Measurements from ENCODE around the gene TCF7L1.

Gene TCF7L1

DNA sequence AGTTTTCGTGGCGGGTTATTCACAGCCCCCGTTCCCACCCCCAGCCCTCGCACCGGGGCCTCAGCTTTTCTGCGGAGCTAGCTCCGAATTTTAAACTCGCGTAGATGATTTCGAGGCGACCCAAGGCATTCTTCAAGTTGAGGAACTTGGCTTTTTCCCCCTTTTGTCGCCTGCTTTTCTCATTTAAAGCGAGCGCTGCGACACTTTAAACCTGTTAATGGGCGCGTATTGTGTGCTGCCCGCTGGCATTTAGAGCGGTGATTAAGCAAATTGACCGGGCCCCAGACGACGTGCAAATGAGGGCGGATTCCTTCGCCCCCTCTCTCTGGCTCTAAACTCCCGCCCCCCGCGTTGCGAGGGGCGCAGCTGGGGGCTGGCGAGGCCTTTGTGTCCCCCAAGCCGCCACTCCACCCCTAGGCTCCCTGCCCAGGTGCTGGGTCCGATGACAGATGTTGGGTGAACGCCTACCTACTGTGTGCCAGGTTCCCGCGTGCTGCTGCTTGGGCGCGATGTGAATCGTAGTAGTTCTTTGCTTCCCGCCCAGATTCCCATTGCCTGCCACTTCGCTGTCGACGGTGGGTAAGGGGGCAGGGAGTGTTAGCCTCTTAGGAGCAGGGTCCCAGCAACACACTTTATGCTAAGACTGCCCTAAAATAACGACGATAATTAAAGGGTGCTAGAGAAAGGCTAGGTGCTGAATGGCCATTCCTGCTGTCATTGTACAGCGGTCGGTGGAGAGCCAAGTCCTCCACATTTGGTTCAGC, 1.9 kb downstream of the TCF7L1 start:
- no peak overlapping the region for H3K9ac ChIP-seq
- H2AFZ ChIP-seq: no peak overlapping the region
- H3K4me1 ChIP-seq: peaks cover 3% of the 10 kb centered on the region
- TF ChIP-seq, protein P1, sequence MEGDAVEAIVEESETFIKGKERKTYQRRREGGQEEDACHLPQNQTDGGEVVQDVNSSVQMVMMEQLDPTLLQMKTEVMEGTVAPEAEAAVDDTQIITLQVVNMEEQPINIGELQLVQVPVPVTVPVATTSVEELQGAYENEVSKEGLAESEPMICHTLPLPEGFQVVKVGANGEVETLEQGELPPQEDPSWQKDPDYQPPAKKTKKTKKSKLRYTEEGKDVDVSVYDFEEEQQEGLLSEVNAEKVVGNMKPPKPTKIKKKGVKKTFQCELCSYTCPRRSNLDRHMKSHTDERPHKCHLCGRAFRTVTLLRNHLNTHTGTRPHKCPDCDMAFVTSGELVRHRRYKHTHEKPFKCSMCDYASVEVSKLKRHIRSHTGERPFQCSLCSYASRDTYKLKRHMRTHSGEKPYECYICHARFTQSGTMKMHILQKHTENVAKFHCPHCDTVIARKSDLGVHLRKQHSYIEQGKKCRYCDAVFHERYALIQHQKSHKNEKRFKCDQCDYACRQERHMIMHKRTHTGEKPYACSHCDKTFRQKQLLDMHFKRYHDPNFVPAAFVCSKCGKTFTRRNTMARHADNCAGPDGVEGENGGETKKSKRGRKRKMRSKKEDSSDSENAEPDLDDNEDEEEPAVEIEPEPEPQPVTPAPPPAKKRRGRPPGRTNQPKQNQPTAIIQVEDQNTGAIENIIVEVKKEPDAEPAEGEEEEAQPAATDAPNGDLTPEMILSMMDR (IDR thresholded peaks at IDR 0.05): no peak
- no peaks in the 10 kb centered on the region for H3K36me3 ChIP-seq (ENCODE audit: control insufficient read depth, insufficient read depth, low read length)
- H3K79me2 ChIP-seq: peaks cover 4% of the 10 kb centered on the region
- no peaks in the 10 kb centered on the region for H3K9me3 ChIP-seq (ENCODE audit: control insufficient read depth, low read length)
- H3K4me2 ChIP-seq (ENCODE audit: low read length): no peak overlapping the region
- H3K27me3 ChIP-seq (ENCODE audit: control insufficient read depth, insufficient read depth, low read length): no peaks in the 10 kb centered on the region
- no peak overlapping the region for H3K27ac ChIP-seq
- H3K4me3 ChIP-seq (ENCODE audit: low read depth, low read length): peak overlapping the region; percentile 59

DNA sequence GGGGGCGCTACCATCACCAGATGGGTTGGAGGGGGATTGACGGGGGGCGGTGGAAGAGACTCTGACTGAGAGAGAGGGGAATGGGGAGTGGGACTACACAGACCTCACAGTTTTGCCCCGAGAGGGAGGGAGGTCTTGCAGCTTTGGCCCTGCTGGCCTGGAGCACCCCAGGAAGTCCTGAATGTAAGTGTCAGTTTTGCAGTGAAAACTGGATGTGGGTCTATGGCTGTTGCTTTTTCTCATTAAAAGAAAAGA, 2.4 kb downstream of the TCF7L1 start:
- H3K27me3 ChIP-seq (ENCODE audit: control insufficient read depth, insufficient read depth, low read length): no peaks in the 10 kb centered on the region
- H3K4me1 ChIP-seq: peaks cover 3% of the 10 kb centered on the region
- no peak overlapping the region for H3K4me3 ChIP-seq (ENCODE audit: low read depth, low read length)
- H3K27ac ChIP-seq: no peak overlapping the region
- H3K79me2 ChIP-seq: peaks cover 2% of the 10 kb centered on the region
- TF ChIP-seq, protein P1 (IDR thresholded peaks at IDR 0.05): no peak
- no peaks in the 10 kb centered on the region for H3K36me3 ChIP-seq (ENCODE audit: control insufficient read depth, insufficient read depth, low read length)
- no peak overlapping the region for H3K9ac ChIP-seq
- no peaks in the 10 kb centered on the region for H3K9me3 ChIP-seq (ENCODE audit: control insufficient read depth, low read length)
- no peak overlapping the region for H2AFZ ChIP-seq
- H3K4me2 ChIP-seq (ENCODE audit: low read length): no peak overlapping the region

DNA sequence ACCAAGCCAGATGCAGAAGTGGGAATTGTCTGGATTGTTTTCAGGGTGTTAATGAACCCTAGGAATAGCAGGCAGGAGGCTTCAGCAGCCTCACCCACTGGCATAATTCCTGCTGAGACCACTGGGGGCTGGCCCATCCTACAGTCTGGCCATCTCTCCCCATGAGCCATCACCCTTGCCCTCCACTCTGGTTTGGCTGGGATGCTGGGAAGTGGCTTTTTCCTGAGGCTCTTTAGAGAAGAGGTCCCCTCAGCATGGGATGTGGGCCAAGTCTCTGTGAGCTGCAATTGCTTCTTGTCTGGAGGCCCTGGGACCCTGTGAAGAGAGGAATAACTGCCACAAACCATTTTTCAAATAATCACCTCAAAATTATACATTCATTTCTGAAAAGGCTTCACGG, 4.0 kb downstream of the TCF7L1 start:
- Histone ChIP-seq H3K27ac (no peak overlapping the region), H2AFZ (no peak overlapping the region), H3K9me3 (ENCODE audit: control insufficient read depth, low read length) (no peaks in the 10 kb centered on the region), H3K9ac (no peak overlapping the region), H3K27me3 (ENCODE audit: control insufficient read depth, insufficient read depth, low read length) (no peaks in the 10 kb centered on the region), H3K4me2 (ENCODE audit: low read length) (no peak overlapping the region), H3K36me3 (ENCODE audit: control insufficient read depth, insufficient read depth, low read length) (no peaks in the 10 kb centered on the region), H3K4me1 (peaks cover under 1% of the 10 kb centered on the region), H3K79me2 (peaks cover 2% of the 10 kb centered on the region), H3K4me3 (ENCODE audit: low read depth, low read length) (no peak overlapping the region)
- TF ChIP-seq, protein P1 (IDR thresholded peaks at IDR 0.05): no peak

DNA sequence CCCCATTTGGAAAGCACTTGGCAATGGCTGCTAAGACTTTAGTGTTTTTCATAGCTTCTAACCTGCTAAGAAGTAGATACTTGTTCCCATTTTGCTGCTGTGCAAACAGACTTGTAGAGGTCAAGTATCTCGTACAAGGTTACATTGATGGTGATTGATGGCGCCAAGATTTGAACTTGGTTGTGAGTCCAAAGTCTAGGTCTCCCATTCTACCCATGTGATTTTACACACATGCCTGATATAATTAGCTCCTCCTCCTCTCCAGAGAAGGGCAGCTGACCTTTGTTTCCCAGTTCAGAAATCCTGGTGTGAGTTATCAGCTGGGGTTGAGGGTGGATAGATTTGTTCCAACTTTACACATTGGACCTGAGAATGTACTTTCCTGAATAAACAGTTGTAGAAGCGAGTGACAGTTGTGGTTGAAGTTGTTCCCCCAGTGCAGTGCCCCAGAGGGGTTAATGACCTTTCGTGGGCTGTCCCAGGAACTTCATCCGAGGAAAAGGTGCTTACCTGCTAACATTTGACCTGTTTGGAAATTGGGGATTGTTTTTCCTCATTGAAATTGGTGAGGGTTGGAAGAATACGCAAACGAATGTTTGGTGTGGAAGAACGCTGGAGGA, 10.4 kb downstream of the TCF7L1 start:
- Histone ChIP-seq H3K27ac (no peak overlapping the region), H3K4me1 (peaks cover 5% of the 10 kb centered on the region), H3K9me3 (ENCODE audit: control insufficient read depth, low read length) (no peaks in the 10 kb centered on the region), H2AFZ (no peak overlapping the region), H3K36me3 (ENCODE audit: control insufficient read depth, insufficient read depth, low read length) (no peaks in the 10 kb centered on the region), H3K27me3 (ENCODE audit: control insufficient read depth, insufficient read depth, low read length) (no peaks in the 10 kb centered on the region), H3K4me2 (ENCODE audit: low read length) (no peak overlapping the region), H3K79me2 (peaks cover 16% of the 10 kb centered on the region), H3K4me3 (ENCODE audit: low read depth, low read length) (no peak overlapping the region), H3K9ac (no peak overlapping the region)
- TF ChIP-seq, protein P1 (IDR thresholded peaks at IDR 0.05): no peak

All from parathyroid adenoma (tissue), 2 donors.